Measurements from ENCODE around the gene MRPS25. TPM values are rescaled to one million over a fixed set of nuclear protein-coding genes. Genes with fewer than 3 reads are reported as not detected.

The MRPS25 gene
- total RNA-seq, 4 donors from 2014 or later, result 23.9 to 39.2 (median 29.5) TPM

GRCh38 chr3:15099364-15100098 lies 34.4 kb upstream of the MRPS25 start:
- H3K4me3 ChIP-seq, result peak overlapping the region; percentile 89 to 99 (median 95)
- 0 to 22% methylated on average over 12 to 16 of the region's 19 CpGs for WGBS, 2 donors
- peaks cover 15 to 50% (median 26%) of the 10 kb centered on the region in 3 donors for H3K4me1 ChIP-seq
- H3K9me3 ChIP-seq, result no peaks in the 10 kb centered on the region
- intact Hi-C loops (cut with DNase I), result loop anchor here (10.0 kb wide), 1 partner anchor 105 kb away; the partner anchor contains the start of gene CAPN7
- peaks cover 6 to 20% (median 7%) of the 10 kb centered on the region in 3 donors for H3K36me3 ChIP-seq
- TF ChIP-seq CTCF (IDR thresholded peaks at IDR 0.05), result no peak
- no peak for TF ChIP-seq POLR2A (IDR thresholded peaks at IDR 0.05)
- no peak for DNase-seq
- peak overlapping the region; percentile 88 to 95 (median 93) for H3K27ac ChIP-seq
- H3K27me3 ChIP-seq, result no peaks in the 10 kb centered on the region

DNA sequence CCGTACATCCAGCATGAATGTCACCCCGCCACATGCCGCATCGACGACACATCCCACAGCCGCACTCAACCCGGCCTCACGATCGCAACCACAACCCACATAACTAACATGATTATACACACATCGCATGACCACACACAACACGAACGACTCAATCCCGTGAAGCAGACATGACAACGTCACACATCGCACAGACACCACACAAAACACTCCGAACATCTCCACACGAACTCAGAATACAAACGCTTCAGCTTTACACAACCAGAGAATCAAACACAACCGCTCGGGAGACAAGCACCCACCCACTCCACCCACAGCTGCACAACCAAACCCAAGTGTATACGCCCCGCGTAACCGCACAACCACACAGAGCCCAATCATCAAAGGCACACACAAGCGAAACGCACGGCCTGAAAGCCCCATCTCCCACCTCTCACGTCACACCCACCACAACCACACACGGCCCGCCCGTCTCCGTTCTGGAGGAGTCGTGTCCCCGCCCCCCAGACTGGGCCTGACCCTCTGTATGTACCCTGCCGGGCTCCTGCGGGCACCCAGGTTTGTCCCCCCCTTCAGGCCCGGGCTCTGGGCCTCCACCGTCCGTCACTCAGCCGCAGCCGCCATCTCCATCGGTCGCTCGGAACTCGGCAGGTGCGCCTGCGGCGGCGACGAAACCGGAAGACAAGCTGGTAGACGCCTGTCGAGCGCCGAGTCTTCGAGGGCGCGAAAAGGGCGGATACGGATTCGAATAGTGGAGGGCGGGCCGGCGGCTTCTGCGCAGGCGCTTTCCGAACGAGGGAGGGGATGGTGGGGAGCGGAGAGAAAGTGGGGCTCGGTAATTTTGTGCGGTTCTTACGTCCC lies 33.6 kb upstream of the MRPS25 start, which contains the start of gene RBSN:
Gene RBSN, minus strand, starts transcription at position 646 of the 861 bp plus-strand sequence. CDS start 3,028 bp downstream, outside the sequence.
- peak within 1 kb of the TSS; percentile 89 to 99 (median 95) for H3K4me3 ChIP-seq
- peak; percentile 80 for DNase-seq
- H3K36me3 ChIP-seq, result peaks cover 6 to 28% (median 7%) of the 10 kb centered on the region in 3 donors
- TF ChIP-seq CTCF (IDR thresholded peaks at IDR 0.05) (peak in 1 of 6 experiments; percentile 31), POLR2A (IDR thresholded peaks at IDR 0.05) (peak in 3 of 4 donors; percentile 37 to 67 (median 66))
- 0 to 1% methylated on average over 18 to 33 of the region's 72 CpGs for WGBS, 2 donors
- H3K27me3 ChIP-seq, result no peaks in the 10 kb centered on the region
- H3K27ac ChIP-seq, result peak within 1 kb of the TSS; percentile 88 to 95 (median 93)
- no peaks in the 10 kb centered on the region for H3K9me3 ChIP-seq
- intact Hi-C loops (cut with DNase I), result no loop called here
- H3K4me1 ChIP-seq, result peaks cover 15 to 50% (median 26%) of the 10 kb centered on the region in 3 donors

DNA sequence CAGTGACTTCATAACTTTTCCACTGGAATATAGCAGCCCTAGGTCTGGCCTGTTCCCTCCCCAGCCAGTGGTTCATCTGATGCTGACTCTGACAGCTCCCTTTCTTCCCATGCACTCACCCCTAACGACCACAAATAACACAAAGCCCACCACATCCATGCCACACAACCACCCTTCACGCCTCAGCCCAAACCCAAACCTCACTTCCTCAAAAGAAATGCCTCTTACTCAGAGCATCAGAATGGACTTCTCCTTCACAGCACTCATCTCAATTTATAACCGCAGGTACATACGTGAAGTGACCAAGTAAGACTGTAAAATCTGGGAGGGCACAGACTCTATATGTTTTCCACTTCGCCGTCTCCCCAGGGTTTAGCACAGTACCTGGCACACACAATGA lies 32.8 kb upstream of the MRPS25 start:
- intact Hi-C loops (cut with DNase I), result no loop called here
- Histone ChIP-seq H3K4me1 (peaks cover 15 to 43% (median 26%) of the 10 kb centered on the region in 3 donors), H3K9me3 (no peaks in the 10 kb centered on the region), H3K27ac (peak overlapping the region in 2 of 4 donors; percentile 92 to 95), H3K4me3 (peak overlapping the region; percentile 89 to 99 (median 95)), H3K27me3 (no peaks in the 10 kb centered on the region), H3K36me3 (peaks cover 6 to 36% (median 7%) of the 10 kb centered on the region in 3 donors)
- 23 to 40% methylated on average over 6 of the region's 6 CpGs for WGBS, 2 donors
- TF ChIP-seq POLR2A (IDR thresholded peaks at IDR 0.05) (no peak), CTCF (IDR thresholded peaks at IDR 0.05) (no peak)
- no peak for DNase-seq

DNA sequence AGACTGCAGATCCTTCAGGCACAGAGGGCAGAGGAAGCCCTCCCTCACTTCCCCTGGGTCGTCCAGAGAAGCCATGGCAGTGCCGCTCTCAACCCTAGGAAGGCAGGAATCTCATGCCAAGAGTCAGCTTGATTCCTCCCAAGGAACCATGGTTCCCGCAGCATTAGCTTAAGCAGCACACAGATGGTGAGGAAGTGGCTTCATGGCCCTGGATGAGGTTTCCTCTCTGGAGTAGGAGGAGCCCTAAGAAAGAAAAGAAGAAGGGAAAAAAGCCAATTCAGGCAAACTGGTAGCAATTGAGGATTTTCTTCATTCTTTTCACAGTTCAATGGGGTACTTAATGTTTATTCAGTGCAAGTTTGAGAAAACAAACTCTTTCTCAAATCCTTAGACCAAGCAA lies 30.9 kb upstream of the MRPS25 start:
- DNase-seq, result no peak
- 63 to 100% methylated on average over 1 of the region's 3 CpGs for WGBS, 2 donors
- intact Hi-C loops (cut with DNase I), result no loop called here
- Histone ChIP-seq H3K4me1 (peaks cover 11 to 24% (median 14%) of the 10 kb centered on the region in 3 donors), H3K9me3 (no peaks in the 10 kb centered on the region), H3K27ac (no peak overlapping the region), H3K4me3 (no peak overlapping the region), H3K27me3 (no peaks in the 10 kb centered on the region), H3K36me3 (peaks cover 6 to 54% (median 7%) of the 10 kb centered on the region in 3 donors)
- TF ChIP-seq POLR2A (IDR thresholded peaks at IDR 0.05) (no peak), CTCF (IDR thresholded peaks at IDR 0.05) (no peak)

Measured in esophagus squamous epithelium (tissue), 5 donors.